ENCODE results near the gene NSG2.
"Not testable (repeated sequence)": the region's sequence is repeated elsewhere in the genome, so short reads cannot be mapped to it uniquely, and the experiment has no call there.

DNA sequence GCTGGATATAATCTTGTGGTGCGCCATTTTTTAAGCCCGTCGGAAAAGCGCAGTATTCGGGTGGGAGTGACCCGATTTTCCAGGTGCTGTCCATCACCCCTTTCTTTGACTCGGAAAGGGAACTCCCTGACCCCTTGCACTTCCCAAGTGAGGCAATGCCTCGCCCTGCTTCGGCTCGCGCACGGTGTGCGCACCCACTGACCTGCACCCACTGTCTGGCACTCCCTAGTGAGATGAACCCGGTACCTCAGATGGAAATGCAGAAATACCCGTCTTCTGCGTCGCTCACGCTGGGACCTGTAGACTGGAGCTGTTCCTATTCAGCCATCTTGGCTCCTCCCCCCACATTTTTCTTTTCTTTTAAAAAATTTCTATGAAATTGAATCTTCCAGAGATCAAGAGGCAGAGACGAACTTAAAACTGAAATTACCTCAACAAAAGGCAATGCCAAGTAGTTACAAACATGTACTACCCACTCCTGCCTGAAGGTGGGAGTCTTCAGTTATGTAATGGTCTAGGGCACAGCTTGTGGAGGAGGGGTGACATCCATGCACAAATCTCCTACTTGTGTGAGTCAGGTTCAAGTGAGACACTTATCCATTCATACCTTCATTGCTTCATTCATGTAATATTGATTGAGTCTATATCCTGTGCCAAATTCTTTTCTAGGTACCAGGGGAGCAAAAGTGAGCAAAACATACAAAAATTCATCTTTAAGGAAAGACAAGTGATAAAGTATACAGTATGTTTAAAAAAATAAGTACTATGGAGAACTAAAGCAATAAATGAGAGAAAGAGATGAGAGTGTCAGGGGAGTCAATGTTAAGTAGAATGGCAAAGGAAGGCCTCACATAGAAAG lies 25.2 kb upstream of the NSG2 start:
- TF ChIP-seq, protein P1, sequence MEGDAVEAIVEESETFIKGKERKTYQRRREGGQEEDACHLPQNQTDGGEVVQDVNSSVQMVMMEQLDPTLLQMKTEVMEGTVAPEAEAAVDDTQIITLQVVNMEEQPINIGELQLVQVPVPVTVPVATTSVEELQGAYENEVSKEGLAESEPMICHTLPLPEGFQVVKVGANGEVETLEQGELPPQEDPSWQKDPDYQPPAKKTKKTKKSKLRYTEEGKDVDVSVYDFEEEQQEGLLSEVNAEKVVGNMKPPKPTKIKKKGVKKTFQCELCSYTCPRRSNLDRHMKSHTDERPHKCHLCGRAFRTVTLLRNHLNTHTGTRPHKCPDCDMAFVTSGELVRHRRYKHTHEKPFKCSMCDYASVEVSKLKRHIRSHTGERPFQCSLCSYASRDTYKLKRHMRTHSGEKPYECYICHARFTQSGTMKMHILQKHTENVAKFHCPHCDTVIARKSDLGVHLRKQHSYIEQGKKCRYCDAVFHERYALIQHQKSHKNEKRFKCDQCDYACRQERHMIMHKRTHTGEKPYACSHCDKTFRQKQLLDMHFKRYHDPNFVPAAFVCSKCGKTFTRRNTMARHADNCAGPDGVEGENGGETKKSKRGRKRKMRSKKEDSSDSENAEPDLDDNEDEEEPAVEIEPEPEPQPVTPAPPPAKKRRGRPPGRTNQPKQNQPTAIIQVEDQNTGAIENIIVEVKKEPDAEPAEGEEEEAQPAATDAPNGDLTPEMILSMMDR (conservative IDR thresholded peaks at IDR 0.05; ENCODE audit: low read length): peak; percentile 84
- TF ChIP-seq EZH2phosphoT487 (IDR thresholded peaks at IDR 0.05; ENCODE audit: borderline replicate concordance, low read depth, low read length): not testable (repeated sequence)
